Skeletal muscle tissue (tissue), 4 donors: ENCODE measurements around the gene CRTC1. TPM values are rescaled to one million over a fixed set of nuclear protein-coding genes. Genes with fewer than 3 reads are reported as not detected.

ENCODE experiments used
- H3K27ac ChIP-seq: one replicate; pipeline ENCODE4 v1.7.0; 2013; ENCODE audit warnings: mild to moderate bottlenecking, low read depth, low read length, inconsistent platforms
- H3K27me3 ChIP-seq, 3 donors: one replicate each; pipeline ENCODE4 v1.7.0; 2013; ENCODE audit warnings: low read length in 3 of 3; ENCODE audit not compliant: control insufficient read depth in 3 of 3, insufficient read depth in 3 of 3
- H3K36me3 ChIP-seq, 3 donors: one replicate each; pipeline ENCODE4 v1.7.0; 2013; ENCODE audit warnings: low read length in 3 of 3; ENCODE audit not compliant: control insufficient read depth in 3 of 3, insufficient read depth in 3 of 3
- H3K4me1 ChIP-seq, 3 donors: one replicate each; pipeline ENCODE4 v1.7.0; 2013; ENCODE audit warnings: low read length in 3 of 3, mild to moderate bottlenecking in 3 of 3; ENCODE audit not compliant: control insufficient read depth in 3 of 3, insufficient read depth in 3 of 3
- H3K4me3 ChIP-seq, 3 donors: one replicate each; pipeline ENCODE4 v1.7.0; 2013; ENCODE audit warnings: low read length in 3 of 3
- H3K9ac ChIP-seq, 3 donors: one replicate each; pipeline ENCODE4 v1.7.0; 2013; ENCODE audit warnings: low read length in 3 of 3, mild to moderate bottlenecking in 3 of 3, moderate library complexity in 2 of 3, low read depth in 1 of 3
- H3K9me3 ChIP-seq, 3 donors: one replicate each; pipeline ENCODE4 v1.7.0; 2013; ENCODE audit warnings: low read length in 3 of 3; ENCODE audit not compliant: control insufficient read depth in 3 of 3
- total RNA-seq: library from RNA; depleted of rRNA; stranded (reverse); fragments of >200 nt; gene quantifications from one replicate; pipeline ENCODE4 v1.2.3, GENCODE V29; 2014
- donor health status: Osteomylitis.

The CRTC1 gene
- total RNA-seq, 1 donor from 2014 or later, result 3.1 TPM

GRCh38 chr19:18772620-18773587 lies 89.4 kb downstream of the CRTC1 start:
- peaks cover 0 to 9% (median 0%) of the 10 kb centered on the region in 3 donors for H3K36me3 ChIP-seq
- H3K27ac ChIP-seq, result no peak overlapping the region
- peaks cover 0 to 7% (median 0%) of the 10 kb centered on the region in 3 donors for H3K4me1 ChIP-seq
- H3K4me3 ChIP-seq, result no peak overlapping the region
- H3K27me3 ChIP-seq, result no peaks in the 10 kb centered on the region
- H3K9ac ChIP-seq, result no peak overlapping the region
- H3K9me3 ChIP-seq, result no peaks in the 10 kb centered on the region

- Histone ChIP-seq H3K4me3 (no peak overlapping the region), H3K27ac (no peak overlapping the region), H3K4me1 (peaks cover 0 to 7% (median 0%) of the 10 kb centered on the region in 3 donors), H3K9ac (no peak overlapping the region), H3K9me3 (no peaks in the 10 kb centered on the region), H3K36me3 (peaks cover 0 to 9% (median 0%) of the 10 kb centered on the region in 3 donors), H3K27me3 (peaks cover 0 to 3% (median 3%) of the 10 kb centered on the region in 3 donors)
Observed at GRCh38 chr19:18773682-18774081, 90.2 kb downstream of the CRTC1 start.

GRCh38 chr19:18774107-18774506 lies 90.6 kb downstream of the CRTC1 start:
- Histone ChIP-seq H3K4me1 (peaks cover 0 to 7% (median 0%) of the 10 kb centered on the region in 3 donors), H3K4me3 (no peak overlapping the region), H3K9ac (no peak overlapping the region), H3K27me3 (peaks cover 0 to 4% (median 4%) of the 10 kb centered on the region in 3 donors), H3K27ac (no peak overlapping the region), H3K36me3 (peaks cover 0 to 7% (median 0%) of the 10 kb centered on the region in 3 donors), H3K9me3 (no peaks in the 10 kb centered on the region)

- H3K9me3 ChIP-seq, result no peaks in the 10 kb centered on the region
- no peak overlapping the region for H3K27ac ChIP-seq
- H3K36me3 ChIP-seq, result peaks cover 0 to 7% (median 0%) of the 10 kb centered on the region in 3 donors
- H3K27me3 ChIP-seq, result peaks cover 0 to 7% (median 4%) of the 10 kb centered on the region in 3 donors
- no peak overlapping the region for H3K4me3 ChIP-seq
- H3K9ac ChIP-seq, result no peak overlapping the region
- no peaks in the 10 kb centered on the region for H3K4me1 ChIP-seq
Observed at GRCh38 chr19:18774782-18775444, 91.4 kb downstream of the CRTC1 start.

- H3K27me3 ChIP-seq, result peaks cover 0 to 7% (median 4%) of the 10 kb centered on the region in 3 donors
- no peak overlapping the region for H3K4me3 ChIP-seq
- H3K4me1 ChIP-seq, result no peaks in the 10 kb centered on the region
- no peaks in the 10 kb centered on the region for H3K9me3 ChIP-seq
- peaks cover 0 to 7% (median 0%) of the 10 kb centered on the region in 3 donors for H3K36me3 ChIP-seq
- no peak overlapping the region for H3K9ac ChIP-seq
- no peak overlapping the region for H3K27ac ChIP-seq
Observed at GRCh38 chr19:18775586-18776287, 92.3 kb downstream of the CRTC1 start.

- Histone ChIP-seq H3K27me3 (peaks cover 0 to 7% (median 4%) of the 10 kb centered on the region in 3 donors), H3K9me3 (no peaks in the 10 kb centered on the region), H3K9ac (no peak overlapping the region), H3K4me3 (no peak overlapping the region), H3K36me3 (peaks cover 0 to 7% (median 0%) of the 10 kb centered on the region in 3 donors), H3K4me1 (no peaks in the 10 kb centered on the region), H3K27ac (no peak overlapping the region)
Observed at GRCh38 chr19:18776288-18776594, 92.8 kb downstream of the CRTC1 start.

- no peaks in the 10 kb centered on the region for H3K9me3 ChIP-seq
- H3K27ac ChIP-seq, result no peak overlapping the region
- H3K9ac ChIP-seq, result no peak overlapping the region
- no peaks in the 10 kb centered on the region for H3K4me1 ChIP-seq
- peaks cover 0 to 7% (median 0%) of the 10 kb centered on the region in 3 donors for H3K36me3 ChIP-seq
- no peak overlapping the region for H3K4me3 ChIP-seq
- H3K27me3 ChIP-seq, result peaks cover 0 to 7% (median 4%) of the 10 kb centered on the region in 3 donors
Observed at GRCh38 chr19:18776736-18777135, 93.3 kb downstream of the CRTC1 start.

GRCh38 chr19:18777301-18778075 lies 94.0 kb downstream of the CRTC1 start:
- H3K27ac ChIP-seq, result no peak overlapping the region
- H3K27me3 ChIP-seq, result peaks cover 0 to 7% (median 4%) of the 10 kb centered on the region in 3 donors
- no peak overlapping the region for H3K4me3 ChIP-seq

GRCh38 chr19:18778076-18778389 lies 94.6 kb downstream of the CRTC1 start:
- Histone ChIP-seq H3K9ac (no peak overlapping the region), H3K27me3 (peaks cover 0 to 7% (median 4%) of the 10 kb centered on the region in 3 donors), H3K36me3 (peaks cover 0 to 7% (median 0%) of the 10 kb centered on the region in 3 donors), H3K4me1 (no peaks in the 10 kb centered on the region), H3K27ac (no peak overlapping the region), H3K4me3 (no peak overlapping the region), H3K9me3 (no peaks in the 10 kb centered on the region)

More at GRCh38 chr19:18777301-18778075, 94.0 kb downstream of the CRTC1 start:
- H3K9ac ChIP-seq, result no peak overlapping the region
- no peaks in the 10 kb centered on the region for H3K4me1 ChIP-seq
- H3K36me3 ChIP-seq, result peaks cover 0 to 7% (median 0%) of the 10 kb centered on the region in 3 donors
- no peaks in the 10 kb centered on the region for H3K9me3 ChIP-seq
